NCI-H345 treated with DMSO at 0.1 percent for 48 hours (cell line): ENCODE data around the gene PARVG.
"Not testable (repeated sequence)": the region's sequence is repeated elsewhere in the genome, so short reads cannot be mapped to it uniquely, and the experiment has no call there.

Source experiments
- DNase-seq: peaks from one replicate; lab custom pipeline; 2025; ENCODE audit not compliant: unreplicated experiment; lab: John Stamatoyannopoulos, UW

Gene PARVG

GRCh38 chr22:44211946-44212930 is 31.5 kb downstream of the PARVG start:
- DNase-seq, result no peak

GRCh38 chr22:44212936-44213335 is 32.2 kb downstream of the PARVG start:
- DNase-seq, result no peak

GRCh38 chr22:44213489-44214043 is 32.8 kb downstream of the PARVG start:
- no peak for DNase-seq

GRCh38 chr22:44214187-44214586 is 33.5 kb downstream of the PARVG start:
- no peak for DNase-seq

GRCh38 chr22:44214764-44215163 is 34.0 kb downstream of the PARVG start:
- no peak for DNase-seq

- no peak for DNase-seq
Measured at GRCh38 chr22:44215287-44215686, 34.6 kb downstream of the PARVG start.

- DNase-seq, result no peak
Measured at GRCh38 chr22:44217346-44217745, 36.6 kb downstream of the PARVG start.

- no peak for DNase-seq
Measured at GRCh38 chr22:44218071-44218470, 37.3 kb downstream of the PARVG start.

- no peak for DNase-seq
Measured at GRCh38 chr22:44219101-44219870, 38.6 kb downstream of the PARVG start.

GRCh38 chr22:44220727-44221680 is 40.3 kb downstream of the PARVG start:
- DNase-seq, result no peak

GRCh38 chr22:44221710-44222475 is 41.2 kb downstream of the PARVG start:
- no peak for DNase-seq

GRCh38 chr22:44224166-44224565 is 43.4 kb downstream of the PARVG start:
- no peak for DNase-seq

- no peak for DNase-seq
Measured at GRCh38 chr22:44225091-44225689, 44.5 kb downstream of the PARVG start.

- no peak for DNase-seq
Measured at GRCh38 chr22:44225812-44226211, 45.1 kb downstream of the PARVG start.

GRCh38 chr22:44229331-44229730 is 48.6 kb downstream of the PARVG start:
- DNase-seq, result no peak

GRCh38 chr22:44229809-44230208 is 49.1 kb downstream of the PARVG start:
- DNase-seq, result no peak

GRCh38 chr22:44231233-44231632 is 50.5 kb downstream of the PARVG start:
- no peak for DNase-seq

- DNase-seq, result not testable (repeated sequence)
Measured at GRCh38 chr22:44234372-44234771, 53.6 kb downstream of the PARVG start.

- no peak for DNase-seq
Measured at GRCh38 chr22:44237290-44237689, 56.6 kb downstream of the PARVG start.
